Mesendoderm (in vitro differentiated cells): ENCODE measurements around the gene RRP7A.
A peak's percentile ranks its signal among the peaks of the same experiment; 100 is the strongest.

Experiments
- DNase-seq: peaks from one replicate; pipeline ENCODE4 v3.0.0; 2013
- H2AK5ac ChIP-seq: 2 replicates; pipeline ENCODE4 v1.6.1; 2013; ENCODE audit warnings: low read length, inconsistent platforms
- H2BK120ac ChIP-seq: 2 replicates; pipeline ENCODE4 v1.6.1; 2013; ENCODE audit warnings: low read depth, mild to moderate bottlenecking, low read length, moderate library complexity, mixed read lengths
- H2BK15ac ChIP-seq: replicated peaks from 2 replicates; pipeline ENCODE4 v1.6.1; 2013; ENCODE audit warnings: low read depth, mild to moderate bottlenecking, moderate library complexity
- H2BK5ac ChIP-seq: 2 replicates; pipeline ENCODE4 v1.6.1; 2013; ENCODE audit warnings: low read length, inconsistent platforms
- H3K18ac ChIP-seq: 2 replicates; pipeline ENCODE4 v1.6.1; 2013; ENCODE audit warnings: mild to moderate bottlenecking, low read length, mixed read lengths
- H3K23ac ChIP-seq: one replicate; pipeline ENCODE4 v1.6.1; 2013; ENCODE audit warnings: low read length
- H3K27ac ChIP-seq: 2 replicates; pipeline ENCODE4 v1.5.1; 2013; ENCODE audit warnings: low read depth, mild to moderate bottlenecking, inconsistent platforms, low read length, moderate library complexity
- H3K27me3 ChIP-seq: 2 replicates; pipeline ENCODE4 v1.6.1; 2013; ENCODE audit warnings: low read length, control low read depth, mild to moderate bottlenecking, inconsistent platforms; ENCODE audit not compliant: insufficient read depth, poor library complexity
- H3K36me3 ChIP-seq: 2 replicates; pipeline ENCODE4 v1.6.1; 2013; ENCODE audit warnings: low read length, inconsistent platforms; ENCODE audit not compliant: control insufficient read depth, insufficient read depth
- H3K4ac ChIP-seq: one replicate; pipeline ENCODE4 v1.6.1; 2013; ENCODE audit warnings: low read depth, mild to moderate bottlenecking, low read length, moderate library complexity
- H3K4me1 ChIP-seq: 2 replicates; pipeline ENCODE4 v1.6.1; 2013; ENCODE audit warnings: low read depth, low read length, inconsistent platforms; ENCODE audit not compliant: control insufficient read depth
- H3K4me2 ChIP-seq: 2 replicates; pipeline ENCODE4 v1.6.1; 2013; ENCODE audit warnings: low read length
- H3K4me3 ChIP-seq: 2 replicates; pipeline ENCODE4 v1.5.1; 2013; ENCODE audit warnings: mild to moderate bottlenecking, low read length
- H3K56ac ChIP-seq: one replicate; pipeline ENCODE4 v1.6.1; 2013; ENCODE audit warnings: low read length
- H3K79me1 ChIP-seq: 2 replicates; pipeline ENCODE4 v1.6.1; 2013; ENCODE audit warnings: low read length, inconsistent platforms
- H3K79me2 ChIP-seq: 2 replicates; pipeline ENCODE4 v1.6.1; 2013; ENCODE audit warnings: mild to moderate bottlenecking, low read length; ENCODE audit not compliant: control insufficient read depth, insufficient read depth
- H3K9ac ChIP-seq: 2 replicates; pipeline ENCODE4 v1.6.1; 2013; ENCODE audit warnings: low read length, inconsistent platforms
- H4K5ac ChIP-seq: one replicate; pipeline ENCODE4 v1.6.1; 2013; ENCODE audit warnings: low read length
- H4K8ac ChIP-seq: one replicate; pipeline ENCODE4 v1.6.1; 2013; ENCODE audit warnings: low read depth, mild to moderate bottlenecking, control low read depth, low read length, moderate library complexity
- WGBS: extraction: QIAGEN DNeasy Blood & Tissue Kit; methylation state at CpG from one replicate; pipeline ENCODE4 v1.1.7; 2013; ENCODE audit warnings: low lambda C conversion rate, missing lambda C conversion rate; ENCODE audit not compliant: insufficient coverage; ENCODE audit errors: extremely low coverage; 5-methylcytosine and 5-hydroxymethylcytosine counted together

RRP7A gene

GRCh38 chr22:42475122-42475521 lies 44.5 kb downstream of the RRP7A start:
- Histone ChIP-seq H3K4me3 (no peak overlapping the region), H2BK120ac (no peak overlapping the region), H3K36me3 (no peaks in the 10 kb centered on the region), H3K27ac (no peak overlapping the region), H3K79me1 (no peaks in the 10 kb centered on the region), H3K4me1 (no peaks in the 10 kb centered on the region), H3K4ac (no peak overlapping the region), H3K79me2 (no peaks in the 10 kb centered on the region), H3K18ac (no peak overlapping the region), H2BK5ac (no peak overlapping the region), H2AK5ac (no peak overlapping the region), H3K23ac (no peak overlapping the region), H4K8ac (no peak overlapping the region), H3K9ac (no peak overlapping the region), H2BK15ac (no peak overlapping the region), H3K4me2 (no peak overlapping the region), H4K5ac (no peak overlapping the region), H3K56ac (no peak overlapping the region), H3K27me3 (no peaks in the 10 kb centered on the region)
- DNase-seq: no peak
- WGBS: no CpG with 5 or more reads among the region's 2 CpGs

- Histone ChIP-seq H3K36me3 (no peaks in the 10 kb centered on the region), H3K79me2 (no peaks in the 10 kb centered on the region)
Observed at GRCh38 chr22:42473484-42474193, 46.0 kb downstream of the RRP7A start.

GRCh38 chr22:42472671-42473070 lies 46.9 kb downstream of the RRP7A start:
- H2BK120ac ChIP-seq: no peak overlapping the region
- no peak overlapping the region for H3K9ac ChIP-seq
- no peak overlapping the region for H3K4ac ChIP-seq
- no peak for DNase-seq
- no peak overlapping the region for H3K23ac ChIP-seq
- no peak overlapping the region for H2BK15ac ChIP-seq
- H4K8ac ChIP-seq: no peak overlapping the region
- no peak overlapping the region for H4K5ac ChIP-seq
- no peaks in the 10 kb centered on the region for H3K27me3 ChIP-seq
- H2AK5ac ChIP-seq: no peak overlapping the region
- no peaks in the 10 kb centered on the region for H3K79me1 ChIP-seq
- H3K4me1 ChIP-seq: no peaks in the 10 kb centered on the region
- no peak overlapping the region for H2BK5ac ChIP-seq
- no peak overlapping the region for H3K56ac ChIP-seq
- H3K36me3 ChIP-seq: no peaks in the 10 kb centered on the region
- no peaks in the 10 kb centered on the region for H3K79me2 ChIP-seq
- WGBS: no CpG with 5 or more reads among the region's 8 CpGs
- H3K27ac ChIP-seq: no peak overlapping the region
- H3K18ac ChIP-seq: no peak overlapping the region
- no peak overlapping the region for H3K4me3 ChIP-seq
- no peak overlapping the region for H3K4me2 ChIP-seq

More at GRCh38 chr22:42473484-42474193, 46.0 kb downstream of the RRP7A start:
- no peak overlapping the region for H3K18ac ChIP-seq
- no peak overlapping the region for H2AK5ac ChIP-seq
- no peak overlapping the region for H3K27ac ChIP-seq
- no CpG with 5 or more reads among the region's 5 CpGs for WGBS
- H3K4me1 ChIP-seq: no peaks in the 10 kb centered on the region
- no peaks in the 10 kb centered on the region for H3K79me1 ChIP-seq
- no peak overlapping the region for H3K4ac ChIP-seq
- H3K9ac ChIP-seq: no peak overlapping the region
- H2BK15ac ChIP-seq: no peak overlapping the region
- no peak overlapping the region for H3K23ac ChIP-seq
- peak; percentile 72 for DNase-seq
- no peak overlapping the region for H3K4me2 ChIP-seq
- H2BK120ac ChIP-seq: no peak overlapping the region
- no peaks in the 10 kb centered on the region for H3K27me3 ChIP-seq
- H3K56ac ChIP-seq: no peak overlapping the region
- H3K4me3 ChIP-seq: no peak overlapping the region
- no peak overlapping the region for H2BK5ac ChIP-seq
- no peak overlapping the region for H4K5ac ChIP-seq
- H4K8ac ChIP-seq: no peak overlapping the region

GRCh38 chr22:42471441-42471840 lies 48.2 kb downstream of the RRP7A start:
- Histone ChIP-seq H3K4me1 (no peaks in the 10 kb centered on the region), H3K4me3 (no peak overlapping the region), H2AK5ac (no peak overlapping the region), H3K27me3 (no peaks in the 10 kb centered on the region), H3K56ac (no peak overlapping the region), H4K5ac (no peak overlapping the region), H3K36me3 (no peaks in the 10 kb centered on the region), H3K23ac (no peak overlapping the region), H3K79me2 (no peaks in the 10 kb centered on the region), H3K18ac (no peak overlapping the region), H2BK15ac (no peak overlapping the region), H2BK5ac (no peak overlapping the region), H3K4me2 (no peak overlapping the region), H3K4ac (no peak overlapping the region), H3K9ac (no peak overlapping the region), H4K8ac (no peak overlapping the region), H2BK120ac (no peak overlapping the region), H3K27ac (no peak overlapping the region), H3K79me1 (no peaks in the 10 kb centered on the region)
- WGBS: no CpG with 5 or more reads among the region's 1 CpG
- no peak for DNase-seq

GRCh38 chr22:42470366-42471082 lies 49.1 kb downstream of the RRP7A start:
- DNase-seq: no peak
- H2BK5ac ChIP-seq: no peak overlapping the region
- no peaks in the 10 kb centered on the region for H3K79me1 ChIP-seq
- H3K36me3 ChIP-seq: no peaks in the 10 kb centered on the region
- no peak overlapping the region for H3K27ac ChIP-seq
- no peak overlapping the region for H2AK5ac ChIP-seq
- H3K56ac ChIP-seq: no peak overlapping the region
- no peaks in the 10 kb centered on the region for H3K27me3 ChIP-seq
- H3K4me1 ChIP-seq: no peaks in the 10 kb centered on the region
- H4K8ac ChIP-seq: no peak overlapping the region
- no peak overlapping the region for H2BK15ac ChIP-seq
- no peak overlapping the region for H2BK120ac ChIP-seq
- no peak overlapping the region for H3K4me3 ChIP-seq
- no peak overlapping the region for H3K9ac ChIP-seq
- H3K4me2 ChIP-seq: no peak overlapping the region
- no peak overlapping the region for H3K23ac ChIP-seq
- H3K4ac ChIP-seq: no peak overlapping the region
- no peak overlapping the region for H3K18ac ChIP-seq
- no peak overlapping the region for H4K5ac ChIP-seq
- WGBS: no CpG with 5 or more reads among the region's 4 CpGs
- H3K79me2 ChIP-seq: no peaks in the 10 kb centered on the region
